ENCODE results near the gene KLK8.

Gene KLK8

GRCh38 chr19:51016798-51017683 lies 15.6 kb upstream of the KLK8 start:
- Histone ChIP-seq H3K27me3 (replicated peaks) (peaks cover 22% of the 10 kb centered on the region), H3K27ac (no peak overlapping the region), H3K4me3 (ENCODE audit: low read depth, low read length) (no peak overlapping the region), H3K36me3 (replicated peaks) (no peaks in the 10 kb centered on the region)
- TF ChIP-seq, protein P1, sequence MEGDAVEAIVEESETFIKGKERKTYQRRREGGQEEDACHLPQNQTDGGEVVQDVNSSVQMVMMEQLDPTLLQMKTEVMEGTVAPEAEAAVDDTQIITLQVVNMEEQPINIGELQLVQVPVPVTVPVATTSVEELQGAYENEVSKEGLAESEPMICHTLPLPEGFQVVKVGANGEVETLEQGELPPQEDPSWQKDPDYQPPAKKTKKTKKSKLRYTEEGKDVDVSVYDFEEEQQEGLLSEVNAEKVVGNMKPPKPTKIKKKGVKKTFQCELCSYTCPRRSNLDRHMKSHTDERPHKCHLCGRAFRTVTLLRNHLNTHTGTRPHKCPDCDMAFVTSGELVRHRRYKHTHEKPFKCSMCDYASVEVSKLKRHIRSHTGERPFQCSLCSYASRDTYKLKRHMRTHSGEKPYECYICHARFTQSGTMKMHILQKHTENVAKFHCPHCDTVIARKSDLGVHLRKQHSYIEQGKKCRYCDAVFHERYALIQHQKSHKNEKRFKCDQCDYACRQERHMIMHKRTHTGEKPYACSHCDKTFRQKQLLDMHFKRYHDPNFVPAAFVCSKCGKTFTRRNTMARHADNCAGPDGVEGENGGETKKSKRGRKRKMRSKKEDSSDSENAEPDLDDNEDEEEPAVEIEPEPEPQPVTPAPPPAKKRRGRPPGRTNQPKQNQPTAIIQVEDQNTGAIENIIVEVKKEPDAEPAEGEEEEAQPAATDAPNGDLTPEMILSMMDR (IDR thresholded peaks at IDR 0.05; ENCODE audit: low read depth, low read length, missing control alignments) = peak; percentile 79
- DNase-seq = peak; percentile 14
- in situ Hi-C loops (cut with HindIII; ENCODE audit: low pct_ligation_motif_present, low sequenced_read_pairs) = no loop called here

- no peak overlapping the region for H3K27ac ChIP-seq
- no peak for DNase-seq
- H3K4me3 ChIP-seq (ENCODE audit: low read depth, low read length) = no peak overlapping the region
- TF ChIP-seq, protein P1 (IDR thresholded peaks at IDR 0.05; ENCODE audit: low read depth, low read length, missing control alignments) = no peak
- in situ Hi-C loops (cut with HindIII; ENCODE audit: low pct_ligation_motif_present, low sequenced_read_pairs) = no loop called here
- H3K27me3 ChIP-seq (replicated peaks) = peaks cover 22% of the 10 kb centered on the region
- no peaks in the 10 kb centered on the region for H3K36me3 ChIP-seq (replicated peaks)
Measured at GRCh38 chr19:51015691-51016267, 14.4 kb upstream of the KLK8 start.

- Histone ChIP-seq H3K27ac (no peak overlapping the region), H3K36me3 (replicated peaks) (no peaks in the 10 kb centered on the region), H3K27me3 (replicated peaks) (peaks cover 19% of the 10 kb centered on the region), H3K4me3 (ENCODE audit: low read depth, low read length) (no peak overlapping the region)
- in situ Hi-C loops (cut with HindIII; ENCODE audit: low pct_ligation_motif_present, low sequenced_read_pairs) = no loop called here
- TF ChIP-seq, protein P1 (IDR thresholded peaks at IDR 0.05; ENCODE audit: low read depth, low read length, missing control alignments) = no peak
- DNase-seq = no peak
Measured at GRCh38 chr19:51014242-51014641, 12.8 kb upstream of the KLK8 start.

DNA sequence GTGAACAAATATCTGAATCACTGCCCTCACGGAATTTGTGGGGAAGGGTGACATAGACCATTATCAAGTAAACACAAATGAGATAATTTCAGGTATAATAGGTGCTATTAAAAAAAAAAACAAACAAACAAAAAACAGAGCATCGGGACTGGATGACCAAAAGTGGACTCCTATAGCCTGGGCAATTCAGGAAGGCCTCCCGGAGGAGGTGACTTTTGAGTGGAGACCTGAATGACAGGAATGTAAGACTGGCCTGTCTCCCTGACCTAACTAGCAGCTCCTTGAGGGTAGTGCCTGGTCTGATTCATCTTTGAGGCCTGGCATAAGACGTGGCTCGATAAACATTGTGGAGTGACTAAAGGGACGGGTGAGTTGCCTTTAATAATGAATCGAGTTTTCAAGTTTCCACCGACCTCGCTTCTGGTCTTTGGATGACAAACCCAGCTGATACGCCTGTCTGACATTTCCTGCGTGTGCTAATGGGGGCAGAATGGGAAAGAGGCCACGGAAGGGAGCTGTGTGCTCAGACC lies 11.3 kb upstream of the KLK8 start:
- no peak for DNase-seq
- in situ Hi-C loops (cut with HindIII; ENCODE audit: low pct_ligation_motif_present, low sequenced_read_pairs) = no loop called here
- TF ChIP-seq, protein P1 (IDR thresholded peaks at IDR 0.05; ENCODE audit: low read depth, low read length, missing control alignments) = no peak
- Histone ChIP-seq H3K27me3 (replicated peaks) (peaks cover 9% of the 10 kb centered on the region), H3K27ac (no peak overlapping the region), H3K36me3 (replicated peaks) (no peaks in the 10 kb centered on the region), H3K4me3 (ENCODE audit: low read depth, low read length) (no peak overlapping the region)

DNA sequence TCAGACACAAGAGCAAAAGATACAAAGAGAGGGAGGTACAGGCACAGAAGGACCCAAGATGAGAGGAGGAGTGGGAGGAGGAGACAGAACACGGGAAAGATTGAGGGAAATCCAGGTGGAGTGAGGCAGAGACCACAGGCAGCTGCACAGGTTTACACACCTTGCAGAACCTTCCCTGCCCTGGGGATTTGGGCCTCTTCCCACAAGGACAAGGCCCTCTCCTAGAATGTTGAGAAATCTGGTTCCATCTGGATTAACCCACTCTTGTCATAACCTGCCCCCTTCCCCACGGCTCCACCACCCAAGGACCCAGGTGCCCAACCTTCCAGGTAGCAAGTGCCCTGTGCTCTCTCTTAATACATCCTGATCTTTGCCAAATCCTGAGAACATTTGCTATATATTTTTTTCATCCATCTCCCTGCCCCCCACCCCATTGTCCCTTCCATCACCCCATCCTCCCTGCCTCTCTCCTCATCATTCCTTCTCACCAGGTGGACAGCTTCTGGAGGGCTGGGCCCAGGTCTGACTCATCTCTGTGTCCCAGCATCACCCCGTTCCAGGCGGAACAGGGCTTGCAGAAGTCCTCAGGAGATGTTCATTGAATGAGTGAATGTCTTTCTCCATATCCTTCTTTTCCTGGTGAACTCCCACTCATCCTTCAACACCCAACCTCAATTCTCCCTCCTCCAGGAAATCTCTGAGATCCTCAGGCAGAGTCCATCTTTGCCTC lies 8.8 kb upstream of the KLK8 start:
- no peak overlapping the region for H3K4me3 ChIP-seq (ENCODE audit: low read depth, low read length)
- in situ Hi-C loops (cut with HindIII; ENCODE audit: low pct_ligation_motif_present, low sequenced_read_pairs) = no loop called here
- H3K27me3 ChIP-seq (replicated peaks) = no peaks in the 10 kb centered on the region
- H3K27ac ChIP-seq = no peak overlapping the region
- TF ChIP-seq, protein P1 (IDR thresholded peaks at IDR 0.05; ENCODE audit: low read depth, low read length, missing control alignments) = no peak
- no peak for DNase-seq
- no peaks in the 10 kb centered on the region for H3K36me3 ChIP-seq (replicated peaks)
